Astrocyte of the cerebellum (primary cell): Measurements from ENCODE around the gene MCEMP1.

Experiments
- DNase-seq: peaks from one replicate; pipeline ENCODE4 v3.0.0-alpha.2; 2011; ENCODE audit warnings: low read depth
- H3K4me3 ChIP-seq: 2 replicates; pipeline ENCODE4 v1.5.1; 2011; ENCODE audit warnings: mild to moderate bottlenecking, low read depth, low read length, moderate library complexity
- in situ Hi-C: cut with HindIII; loops from 2 replicates; pipeline ENCODE4 v1.10.0; 2017; ENCODE audit warnings: low sequenced_read_pairs
- TF ChIP-seq, protein P1 (sequence below): IDR thresholded peaks from 2 replicates; pipeline ENCODE4 v1.5.1; 2012; ENCODE audit warnings: low read length, low read depth, moderate library complexity, mild to moderate bottlenecking; ENCODE audit errors: missing control alignments

MCEMP1 gene

DNA sequence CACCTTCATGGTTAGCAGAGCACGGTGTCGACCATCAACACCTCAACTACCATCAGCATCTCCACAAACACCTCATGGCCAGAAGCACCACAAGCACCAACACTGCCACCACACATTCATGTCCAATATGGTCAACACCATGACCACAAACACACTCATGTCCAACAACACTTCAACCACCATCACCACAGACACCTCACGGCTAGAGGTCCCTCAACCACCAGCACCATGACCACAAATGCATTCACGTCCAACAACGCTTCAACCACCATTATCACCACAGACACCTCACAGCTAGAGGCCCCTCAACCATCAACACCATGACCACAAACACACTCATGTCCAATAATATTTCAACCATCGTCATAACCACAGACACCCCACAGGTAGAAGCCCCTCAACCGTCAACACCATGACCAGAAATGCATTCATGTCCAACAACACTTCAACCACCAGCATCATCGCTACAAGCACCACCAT lies 13.9 kb downstream of the MCEMP1 start:
- TF ChIP-seq, protein P1, sequence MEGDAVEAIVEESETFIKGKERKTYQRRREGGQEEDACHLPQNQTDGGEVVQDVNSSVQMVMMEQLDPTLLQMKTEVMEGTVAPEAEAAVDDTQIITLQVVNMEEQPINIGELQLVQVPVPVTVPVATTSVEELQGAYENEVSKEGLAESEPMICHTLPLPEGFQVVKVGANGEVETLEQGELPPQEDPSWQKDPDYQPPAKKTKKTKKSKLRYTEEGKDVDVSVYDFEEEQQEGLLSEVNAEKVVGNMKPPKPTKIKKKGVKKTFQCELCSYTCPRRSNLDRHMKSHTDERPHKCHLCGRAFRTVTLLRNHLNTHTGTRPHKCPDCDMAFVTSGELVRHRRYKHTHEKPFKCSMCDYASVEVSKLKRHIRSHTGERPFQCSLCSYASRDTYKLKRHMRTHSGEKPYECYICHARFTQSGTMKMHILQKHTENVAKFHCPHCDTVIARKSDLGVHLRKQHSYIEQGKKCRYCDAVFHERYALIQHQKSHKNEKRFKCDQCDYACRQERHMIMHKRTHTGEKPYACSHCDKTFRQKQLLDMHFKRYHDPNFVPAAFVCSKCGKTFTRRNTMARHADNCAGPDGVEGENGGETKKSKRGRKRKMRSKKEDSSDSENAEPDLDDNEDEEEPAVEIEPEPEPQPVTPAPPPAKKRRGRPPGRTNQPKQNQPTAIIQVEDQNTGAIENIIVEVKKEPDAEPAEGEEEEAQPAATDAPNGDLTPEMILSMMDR, result no peak
- in situ Hi-C loops, result no loop called here
- no peak overlapping the region for H3K4me3 ChIP-seq
- no peak for DNase-seq

DNA sequence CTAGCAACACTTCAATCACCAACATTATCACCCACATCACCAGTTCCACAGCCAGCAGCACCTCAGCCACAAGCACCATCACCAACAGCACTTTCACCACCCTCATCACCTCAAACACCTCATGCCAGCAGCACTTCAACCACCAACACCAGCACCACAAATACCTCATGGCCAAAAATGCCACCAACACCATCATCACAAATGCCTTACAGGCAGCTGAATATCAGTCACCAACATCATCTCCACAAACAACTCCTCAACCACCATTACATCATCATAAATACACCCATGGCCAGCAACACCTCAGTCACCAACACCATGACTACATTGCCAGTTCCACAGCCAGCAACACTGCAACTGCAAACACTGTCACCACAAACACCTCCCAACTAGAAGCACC lies 14.6 kb downstream of the MCEMP1 start:
- in situ Hi-C loops, result no loop called here
- no peak for DNase-seq
- TF ChIP-seq, protein P1, result no peak
- H3K4me3 ChIP-seq, result no peak overlapping the region

DNA sequence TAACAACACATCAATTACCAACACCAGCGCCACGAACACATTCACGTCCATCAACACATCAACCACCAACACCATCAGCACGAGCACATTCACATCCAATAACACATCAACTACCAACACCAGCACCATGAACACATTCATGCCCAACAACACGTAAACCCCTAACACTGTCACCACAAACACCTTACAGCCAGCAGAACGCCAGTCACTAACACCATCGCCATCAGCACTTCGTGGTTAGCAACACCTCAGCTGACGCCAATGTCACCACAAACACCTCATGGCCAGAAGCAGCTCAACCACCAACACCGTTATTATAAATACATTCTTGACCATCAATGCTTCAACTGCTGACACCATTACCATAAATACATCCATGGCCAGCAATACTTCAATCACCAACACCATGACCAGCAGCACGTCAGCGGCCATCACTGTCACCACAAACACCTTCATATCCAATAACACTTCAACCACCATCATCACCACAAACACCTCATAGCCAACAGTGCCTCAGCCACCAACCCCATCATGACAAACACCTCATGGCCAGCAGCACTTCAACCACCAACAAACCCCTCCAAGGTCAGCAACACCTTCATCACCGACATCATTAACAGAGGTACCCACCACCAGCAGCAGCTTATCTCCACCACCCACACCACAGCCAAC lies 15.7 kb downstream of the MCEMP1 start:
- no peak for DNase-seq
- TF ChIP-seq, protein P1, result no peak
- in situ Hi-C loops, result no loop called here
- H3K4me3 ChIP-seq, result no peak overlapping the region

DNA sequence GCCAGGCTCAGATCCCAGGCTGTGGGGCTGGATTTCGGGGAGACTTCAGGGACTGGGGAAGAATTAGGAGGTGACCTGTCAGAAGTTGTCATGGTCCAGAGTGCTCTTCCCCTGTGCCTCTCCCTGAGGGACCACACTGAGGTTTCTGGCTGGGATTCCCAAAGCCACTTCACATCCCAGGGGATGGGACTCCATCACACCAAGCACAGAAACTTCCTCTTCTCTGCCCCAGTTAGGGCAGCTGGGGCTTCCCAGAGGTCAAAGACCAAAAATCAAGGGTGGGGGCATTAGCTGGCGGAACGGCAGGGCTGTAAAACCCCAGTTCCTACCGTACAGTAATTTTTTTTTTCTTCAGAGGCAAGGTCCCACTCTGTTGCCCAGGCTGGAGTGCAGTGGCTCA lies 17.6 kb downstream of the MCEMP1 start:
- TF ChIP-seq, protein P1, result no peak
- H3K4me3 ChIP-seq, result no peak overlapping the region
- in situ Hi-C loops, result no loop called here
- no peak for DNase-seq

DNA sequence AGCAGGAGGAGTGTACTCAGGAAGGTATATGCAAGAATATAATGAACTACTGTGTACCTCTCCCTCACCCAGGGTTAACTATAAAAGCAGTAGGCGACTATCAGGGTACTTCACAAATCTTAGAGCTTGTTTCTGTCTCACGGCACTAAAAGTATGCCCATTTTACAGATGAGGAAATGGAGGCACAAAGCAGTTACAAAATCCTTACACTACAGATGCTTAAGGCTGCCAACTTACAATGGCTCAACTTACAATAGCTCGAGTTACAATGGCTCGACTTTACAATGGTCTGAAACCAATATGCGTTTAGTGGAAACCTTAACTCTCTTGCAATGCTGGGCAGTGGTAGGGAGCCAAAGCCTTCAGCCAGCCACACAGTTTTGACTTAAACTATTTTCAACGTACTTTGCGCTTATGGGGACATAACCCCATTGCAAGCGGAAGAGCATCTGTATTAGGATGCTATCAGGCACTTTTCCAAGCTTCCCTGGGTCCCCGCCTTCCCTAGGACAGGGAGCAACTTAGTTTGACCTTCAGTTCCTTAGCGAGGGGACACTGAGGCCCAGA lies 20.9 kb downstream of the MCEMP1 start:
- TF ChIP-seq, protein P1, result no peak
- H3K4me3 ChIP-seq, result no peak overlapping the region
- in situ Hi-C loops, result no loop called here
- DNase-seq, result no peak

DNA sequence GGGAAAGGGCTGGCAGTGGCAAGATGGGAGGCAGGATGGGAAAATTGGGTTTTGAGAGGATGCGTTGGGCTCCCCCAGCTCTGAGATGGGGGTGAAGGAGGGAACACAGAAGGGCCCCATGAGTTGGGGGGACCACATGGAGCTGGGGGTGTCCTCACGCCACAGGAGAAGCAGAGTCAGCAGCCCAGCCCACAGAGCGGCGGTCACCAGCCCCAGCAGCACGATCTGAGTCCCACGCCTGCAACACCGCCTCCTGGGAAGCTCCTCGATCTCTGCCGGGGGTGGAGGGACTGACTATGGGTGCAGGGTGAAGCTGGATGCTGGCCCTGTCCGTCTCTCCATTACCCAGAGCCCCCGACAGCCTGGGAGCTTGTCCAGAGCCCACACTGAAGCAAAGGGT lies 21.7 kb downstream of the MCEMP1 start:
- H3K4me3 ChIP-seq, result no peak overlapping the region
- DNase-seq, result no peak
- in situ Hi-C loops, result no loop called here
- TF ChIP-seq, protein P1, result no peak

DNA sequence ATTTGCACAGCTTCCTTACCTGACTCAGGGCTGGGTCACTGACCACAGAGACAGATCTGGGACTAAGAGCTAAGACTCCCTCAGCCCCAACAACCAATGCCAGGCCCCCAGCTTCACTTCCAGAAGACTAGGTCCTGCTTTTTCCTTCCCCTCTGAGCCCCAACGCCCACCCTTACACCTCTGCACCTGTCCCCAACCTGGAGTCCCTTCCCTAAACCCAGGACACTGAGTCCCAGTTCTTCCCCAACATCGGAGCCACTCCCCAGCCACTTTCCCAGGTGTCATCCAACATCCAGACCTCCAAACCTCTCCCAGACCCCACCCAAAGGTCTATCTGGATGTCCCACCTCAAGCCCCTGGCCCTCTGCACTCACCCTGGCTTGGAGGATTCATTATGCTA lies 22.1 kb downstream of the MCEMP1 start:
- in situ Hi-C loops, result no loop called here
- no peak for DNase-seq
- H3K4me3 ChIP-seq, result no peak overlapping the region
- TF ChIP-seq, protein P1, result no peak
